ENCODE data around the gene IMPDH2.
A peak's percentile ranks its signal among the peaks of the same experiment; 100 is the strongest.

IMPDH2 gene

GRCh38 chr3:49005303-49005680 is 23.9 kb downstream of the IMPDH2 start:
- DNase-seq = no peak

GRCh38 chr3:49004352-49005302 is 24.6 kb downstream of the IMPDH2 start:
- no peak for DNase-seq

GRCh38 chr3:49001155-49001554 is 28.0 kb downstream of the IMPDH2 start:
- no peak for DNase-seq

GRCh38 chr3:48999085-48999858 is 29.9 kb downstream of the IMPDH2 start:
- no peak for DNase-seq

- no peak for DNase-seq
Observed at GRCh38 chr3:48997714-48998637, 31.2 kb downstream of the IMPDH2 start.

- no peak for DNase-seq
Observed at GRCh38 chr3:48997102-48997635, 32.0 kb downstream of the IMPDH2 start.

GRCh38 chr3:48996640-48997039 is 32.6 kb downstream of the IMPDH2 start:
- DNase-seq = no peak

GRCh38 chr3:48993834-48994233 is 35.4 kb downstream of the IMPDH2 start:
- DNase-seq = no peak

- DNase-seq = no peak
Observed at GRCh38 chr3:48991851-48992545, 37.2 kb downstream of the IMPDH2 start.

GRCh38 chr3:48990636-48991469 is 38.3 kb downstream of the IMPDH2 start:
- DNase-seq = no peak

- peak; percentile 91 for DNase-seq
Observed at GRCh38 chr3:48989796-48990635, 39.2 kb downstream of the IMPDH2 start, which contains the start of gene P4HTM. P4HTM (plus strand) TSS chr3:48990241; CDS start chr3:48990257, 16 bp downstream.

GRCh38 chr3:48989126-48989795 is 39.9 kb downstream of the IMPDH2 start:
- DNase-seq = no peak

GRCh38 chr3:48985831-48986376 is 43.3 kb downstream of the IMPDH2 start:
- no peak for DNase-seq

- DNase-seq = no peak
Observed at GRCh38 chr3:48984663-48985062, 44.5 kb downstream of the IMPDH2 start.

GRCh38 chr3:48983096-48983495 is 46.1 kb downstream of the IMPDH2 start:
- DNase-seq = no peak

- no peak for DNase-seq
Observed at GRCh38 chr3:48982686-48983085, 46.5 kb downstream of the IMPDH2 start.

GRCh38 chr3:48982016-48982415 is 47.2 kb downstream of the IMPDH2 start:
- DNase-seq = no peak

GRCh38 chr3:48980295-48980694 is 48.9 kb downstream of the IMPDH2 start:
- no peak for DNase-seq

GRCh38 chr3:48979451-48979850 is 49.7 kb downstream of the IMPDH2 start:
- no peak for DNase-seq
